HEK293 (cell line): Measurements from ENCODE around the gene GRB10.

ENCODE experiments used
- CTCF ChIP-seq: fragments of 450-650 bp; formaldehyde crosslinking; IDR thresholded peaks from 2 replicates; pipeline ENCODE4 v1.5.1; 2016; ENCODE audit warnings: missing biosample characterization, missing genetic modification characterization
- HIC1 ChIP-seq: fragments of 450-650 bp; formaldehyde crosslinking; IDR thresholded peaks from 2 replicates; pipeline ENCODE4 v1.5.1; 2016; ENCODE audit warnings: missing biosample characterization, missing genetic modification characterization
- OSR2 ChIP-seq: fragments of 450-650 bp; formaldehyde crosslinking; IDR thresholded peaks from 2 replicates; pipeline ENCODE4 v1.5.1; 2016; ENCODE audit warnings: missing biosample characterization, missing genetic modification characterization
- PBX3 ChIP-seq: sonication (generic); formaldehyde crosslinking; IDR thresholded peaks from 2 replicates; pipeline ENCODE4 v1.8.1; 2022; ENCODE audit warnings: mild to moderate bottlenecking, moderate library complexity, missing genetic modification reagents
- PRDM1 ChIP-seq: fragments of 450-650 bp; formaldehyde crosslinking; IDR thresholded peaks from 2 replicates; pipeline ENCODE4; 2016; ENCODE audit warnings: missing biosample characterization, missing genetic modification characterization
- SALL2 ChIP-seq: fragments of 450-650 bp; formaldehyde crosslinking; IDR thresholded peaks from 2 replicates; pipeline ENCODE4 v1.5.0; 2017; ENCODE audit warnings: missing biosample characterization, mild to moderate bottlenecking, missing genetic modification characterization, borderline replicate concordance
- ZBTB17 ChIP-seq: fragments of 450-650 bp; formaldehyde crosslinking; IDR thresholded peaks from 2 replicates; pipeline ENCODE4 v1.5.1; 2016; ENCODE audit warnings: missing biosample characterization, missing genetic modification characterization
- ZBTB21 ChIP-seq: fragments of 450-650 bp; formaldehyde crosslinking; IDR thresholded peaks from 2 replicates; pipeline ENCODE4 v1.5.1; 2017; ENCODE audit warnings: missing biosample characterization, missing genetic modification characterization
- ZNF10 ChIP-seq: fragments of 450-650 bp; formaldehyde crosslinking; IDR thresholded peaks from 2 replicates; pipeline ENCODE4 v1.5.1; 2017; ENCODE audit warnings: missing biosample characterization, missing genetic modification characterization
- ZNF248 ChIP-seq: fragments of 450-650 bp; formaldehyde crosslinking; IDR thresholded peaks from 2 replicates; pipeline ENCODE4 v1.5.1; 2017; ENCODE audit warnings: missing biosample characterization, missing genetic modification characterization
- ZNF530 ChIP-seq: fragments of 450-650 bp; formaldehyde crosslinking; IDR thresholded peaks from 2 replicates; pipeline ENCODE4 v1.5.1; 2016; ENCODE audit warnings: low read depth, missing biosample characterization, missing genetic modification characterization
- ZNF585B ChIP-seq: fragments of 450-650 bp; formaldehyde crosslinking; IDR thresholded peaks from 2 replicates; pipeline ENCODE4 v1.5.1; 2016; ENCODE audit warnings: missing biosample characterization, missing genetic modification characterization
- ZSCAN30 ChIP-seq: fragments of 450-650 bp; IDR thresholded peaks from 2 replicates; pipeline ENCODE4 v1.5.1; 2018; ENCODE audit warnings: missing biosample characterization, mild to moderate bottlenecking, missing genetic modification characterization, moderate library complexity
- ZSCAN5A ChIP-seq: fragments of 450-650 bp; formaldehyde crosslinking; IDR thresholded peaks from 2 replicates; pipeline ENCODE4 v1.5.1; 2016; ENCODE audit warnings: missing biosample characterization, missing genetic modification characterization

GRCh38 chr7:50631639-50632038 is 151.1 kb downstream of the GRB10 start:
- TF ChIP-seq ZNF530 (tag by site-specific recombination): no peak
- no peak for TF ChIP-seq ZNF248 (tag by site-specific recombination)
- TF ChIP-seq CTCF (tag by site-specific recombination): no peak
- no peak for TF ChIP-seq ZNF10 (tag by site-specific recombination)
- no peak for TF ChIP-seq SALL2 (tag by site-specific recombination)
- no peak for TF ChIP-seq PBX3 (CRISPR knock-in tag)
- TF ChIP-seq ZSCAN30 (tag by site-specific recombination): no peak
- no peak for TF ChIP-seq ZBTB21 (tag by site-specific recombination)
- no peak for TF ChIP-seq PRDM1
- TF ChIP-seq ZBTB17 (tag by site-specific recombination): no peak
- no peak for TF ChIP-seq HIC1 (tag by site-specific recombination)
- TF ChIP-seq ZSCAN5A (tag by site-specific recombination): no peak
- TF ChIP-seq ZNF585B (tag by site-specific recombination): no peak
- TF ChIP-seq OSR2 (tag by site-specific recombination): no peak
